NOMO-1 treated with DMSO at 0.1 percent for 48 hours (cell line): ENCODE measurements around the gene IMPA2.

ENCODE experiments used
- DNase-seq: peaks from one replicate; lab custom pipeline; 2025; ENCODE audit not compliant: unreplicated experiment; lab: John Stamatoyannopoulos, UW

The IMPA2 gene

DNA sequence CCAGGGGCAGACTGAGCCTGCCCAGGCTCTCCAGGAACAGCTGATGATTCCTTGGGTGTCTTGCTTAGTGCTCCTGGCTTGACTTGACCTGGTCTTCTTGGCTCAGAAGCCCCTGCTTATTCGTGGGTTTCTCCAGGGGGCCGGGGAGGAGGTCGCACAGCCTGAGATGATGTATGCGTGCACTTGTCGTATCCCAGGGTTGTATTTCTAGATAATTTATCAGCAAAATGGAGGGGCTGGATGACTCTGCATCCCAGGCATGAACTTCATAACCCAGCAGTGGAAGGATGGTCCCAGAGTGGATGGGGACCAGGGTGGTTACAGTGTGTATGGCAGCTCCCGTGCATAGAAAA, 25.2 kb downstream of the IMPA2 start:
- no peak for DNase-seq

DNA sequence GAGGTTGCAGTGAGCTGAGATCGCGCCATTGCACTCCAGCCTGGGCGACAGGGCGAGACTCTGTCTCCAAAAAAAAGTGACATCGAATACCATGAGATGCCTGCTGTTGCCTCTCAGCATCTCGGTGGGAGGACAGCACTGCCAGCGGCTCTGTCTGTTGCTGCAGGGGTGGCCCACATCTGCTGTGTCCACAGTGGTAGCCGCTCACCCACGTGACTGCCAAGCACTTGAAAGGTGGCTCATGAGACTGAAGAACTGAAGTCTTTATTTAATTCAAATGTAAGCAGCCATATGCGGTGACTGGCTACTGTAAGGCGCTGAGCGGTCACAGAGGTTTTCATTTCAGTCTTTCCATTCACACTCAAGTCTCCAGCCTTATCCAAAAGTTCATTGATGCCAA, 25.8 kb downstream of the IMPA2 start:
- no peak for DNase-seq

DNA sequence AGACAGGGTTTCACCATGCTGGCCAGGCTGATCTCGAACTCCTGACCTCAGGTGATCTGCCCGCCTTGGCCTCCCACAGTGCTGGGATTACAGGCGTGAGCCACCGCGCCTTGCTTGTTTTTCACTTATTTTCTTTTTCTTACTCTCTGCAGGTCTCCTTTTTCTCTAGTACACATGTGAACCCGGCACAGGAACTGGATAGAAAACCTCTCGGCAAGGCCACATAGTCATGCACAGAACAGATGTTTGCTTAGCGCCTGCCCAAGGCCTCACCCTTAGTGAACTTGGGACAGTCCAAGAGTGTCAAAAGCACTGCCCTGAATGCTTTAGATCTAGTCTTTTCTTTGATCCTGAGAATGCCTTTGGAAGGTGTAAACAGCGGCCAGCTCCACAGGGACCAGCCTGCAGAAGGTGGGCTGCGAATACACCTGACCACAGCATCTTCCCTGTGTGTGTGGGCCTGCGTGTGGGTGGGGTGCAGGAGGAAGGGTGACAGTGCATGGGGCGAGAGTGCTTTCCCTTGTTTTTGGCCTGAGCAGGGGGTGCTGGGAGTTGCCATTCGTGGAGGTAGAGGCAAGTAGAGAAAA, 27.0 kb downstream of the IMPA2 start:
- DNase-seq = no peak

DNA sequence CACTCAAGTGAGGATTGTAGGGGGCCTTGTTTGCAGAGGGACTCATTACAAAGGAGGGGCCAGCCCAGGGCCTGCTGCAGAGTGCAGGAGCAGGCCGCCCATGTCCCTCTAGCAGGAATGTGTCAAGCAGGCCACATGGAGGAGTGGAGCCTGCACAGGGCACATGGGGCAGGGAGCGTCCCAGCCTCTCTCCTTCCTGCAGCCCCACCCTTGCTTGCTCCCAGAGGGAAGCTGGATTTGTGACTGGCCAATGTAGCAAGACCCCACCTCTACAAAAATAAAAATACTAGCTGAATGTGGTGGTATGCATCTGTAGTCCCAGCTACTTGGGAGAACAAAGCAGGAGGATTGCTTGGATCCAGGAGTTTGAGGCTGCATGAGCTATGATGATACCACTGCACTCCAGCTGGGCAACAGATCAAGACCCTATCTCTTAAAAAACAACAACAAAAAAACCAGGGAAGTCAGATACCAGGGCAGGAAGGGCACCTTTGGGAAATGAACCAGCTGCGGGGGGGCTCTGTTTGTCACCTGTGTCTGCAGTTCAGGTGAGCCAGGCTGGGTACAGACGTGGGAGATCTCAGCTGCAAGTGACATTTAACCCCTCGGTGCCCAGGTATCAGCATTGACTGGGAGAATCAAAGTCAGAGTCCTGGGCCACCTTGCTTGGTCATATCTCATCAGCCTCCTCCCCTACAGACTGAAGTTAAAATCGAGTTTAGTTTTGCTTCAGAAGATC, 27.7 kb downstream of the IMPA2 start:
- DNase-seq = no peak

GRCh38 chr18:12009581-12010140, 28.4 kb downstream of the IMPA2 start:
- no peak for DNase-seq

DNA sequence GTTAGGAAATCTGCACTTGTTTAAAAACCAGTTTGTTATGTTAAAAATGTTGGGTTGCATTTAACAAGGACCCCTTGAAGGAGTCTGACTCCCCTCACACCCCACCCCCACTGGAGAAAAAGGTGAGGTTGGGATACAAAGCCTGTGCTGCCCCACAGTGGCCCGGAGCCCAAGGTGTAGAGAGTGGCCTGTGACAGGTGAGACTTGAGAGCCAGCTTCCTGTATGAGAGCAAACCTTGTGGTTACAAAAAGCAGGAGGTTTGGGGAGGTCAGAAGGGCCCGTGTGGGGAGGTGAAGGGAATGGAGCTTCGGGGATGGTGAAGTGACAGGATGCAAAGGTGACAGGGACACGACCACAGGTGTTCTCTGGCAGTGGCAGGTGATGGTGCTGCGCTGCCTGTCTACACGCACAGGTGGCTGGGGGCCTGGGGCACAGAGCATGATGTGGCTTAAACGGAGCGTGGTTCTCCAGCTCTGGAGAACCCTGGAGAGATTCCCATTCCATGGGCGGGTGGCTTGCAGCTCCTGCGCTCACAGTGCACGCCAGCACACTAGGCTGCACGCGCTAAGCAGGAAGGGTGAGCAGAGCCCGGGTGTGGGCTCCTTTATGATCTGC, 29.0 kb downstream of the IMPA2 start:
- DNase-seq = no peak

- no peak for DNase-seq
These were observed 30.1 kb downstream of the IMPA2 start for GRCh38 chr18:12011199-12011956.

DNA sequence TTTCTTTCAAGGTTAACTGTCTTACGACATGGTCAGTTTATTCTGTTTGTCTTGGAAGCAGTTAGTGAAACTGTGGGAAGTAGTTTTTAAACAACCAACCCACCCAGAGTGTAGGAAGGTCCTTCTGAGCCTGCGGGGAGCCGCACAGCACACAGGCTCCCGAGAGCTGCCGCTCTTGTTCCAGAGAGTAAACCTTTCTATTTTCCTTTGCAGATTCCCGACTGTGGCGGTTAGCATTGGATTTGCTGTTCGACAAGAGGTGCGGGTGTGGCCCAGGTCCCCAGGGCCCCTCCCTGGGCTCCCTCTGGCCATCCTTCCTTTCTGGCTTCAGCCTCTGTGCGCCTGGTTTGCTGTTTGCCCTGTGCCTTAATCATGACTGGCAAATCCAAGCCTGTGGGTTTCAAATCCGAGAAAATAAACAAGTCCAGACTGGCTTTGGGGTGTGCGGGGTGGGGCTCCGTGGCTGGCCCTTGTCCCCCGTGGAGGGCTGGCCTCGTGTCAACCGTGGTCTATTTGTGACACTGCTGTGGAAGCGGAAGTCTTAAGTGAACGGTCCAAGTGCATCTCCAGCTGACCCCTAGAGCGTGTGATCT, 30.7 kb downstream of the IMPA2 start:
- no peak for DNase-seq

DNA sequence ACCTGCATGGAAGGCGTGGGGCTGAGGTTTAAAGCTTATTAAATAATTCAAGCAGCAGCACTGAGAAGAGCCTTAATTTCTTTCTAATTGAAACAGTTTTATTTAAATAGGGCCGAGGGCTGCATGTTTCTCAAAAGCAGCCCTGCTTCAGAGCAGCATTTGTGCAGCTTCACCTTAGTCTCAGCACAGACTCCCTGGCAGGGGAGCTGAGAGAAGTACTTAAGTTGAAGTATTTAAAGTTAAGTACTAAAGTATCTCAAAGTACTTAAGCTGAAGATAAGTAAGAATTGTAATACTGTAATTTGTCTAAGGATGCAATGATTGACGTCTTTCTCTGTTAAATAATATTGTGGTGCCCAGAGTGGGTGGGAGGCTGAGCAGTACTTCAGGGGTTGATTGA, 31.4 kb downstream of the IMPA2 start:
- DNase-seq = no peak

GRCh38 chr18:12013186-12013916, 32.0 kb downstream of the IMPA2 start:
- DNase-seq = no peak

DNA sequence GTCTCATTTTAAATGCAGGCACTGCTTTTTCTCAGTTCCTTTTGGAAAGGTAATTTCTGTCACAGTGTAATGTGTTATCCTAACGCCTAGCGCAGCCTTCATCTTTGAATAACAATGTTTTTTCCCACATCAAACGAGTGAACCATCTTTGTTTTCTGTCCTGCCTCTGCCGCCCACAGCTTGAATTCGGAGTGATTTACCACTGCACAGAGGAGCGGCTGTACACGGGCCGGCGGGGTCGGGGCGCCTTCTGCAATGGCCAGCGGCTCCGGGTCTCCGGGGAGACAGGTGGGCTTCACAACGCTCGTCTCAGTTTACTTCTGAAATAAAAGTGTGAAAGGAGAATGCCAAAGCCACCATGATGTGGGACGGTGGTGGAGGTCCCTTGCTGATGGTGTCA, 32.8 kb downstream of the IMPA2 start:
- DNase-seq = no peak

DNA sequence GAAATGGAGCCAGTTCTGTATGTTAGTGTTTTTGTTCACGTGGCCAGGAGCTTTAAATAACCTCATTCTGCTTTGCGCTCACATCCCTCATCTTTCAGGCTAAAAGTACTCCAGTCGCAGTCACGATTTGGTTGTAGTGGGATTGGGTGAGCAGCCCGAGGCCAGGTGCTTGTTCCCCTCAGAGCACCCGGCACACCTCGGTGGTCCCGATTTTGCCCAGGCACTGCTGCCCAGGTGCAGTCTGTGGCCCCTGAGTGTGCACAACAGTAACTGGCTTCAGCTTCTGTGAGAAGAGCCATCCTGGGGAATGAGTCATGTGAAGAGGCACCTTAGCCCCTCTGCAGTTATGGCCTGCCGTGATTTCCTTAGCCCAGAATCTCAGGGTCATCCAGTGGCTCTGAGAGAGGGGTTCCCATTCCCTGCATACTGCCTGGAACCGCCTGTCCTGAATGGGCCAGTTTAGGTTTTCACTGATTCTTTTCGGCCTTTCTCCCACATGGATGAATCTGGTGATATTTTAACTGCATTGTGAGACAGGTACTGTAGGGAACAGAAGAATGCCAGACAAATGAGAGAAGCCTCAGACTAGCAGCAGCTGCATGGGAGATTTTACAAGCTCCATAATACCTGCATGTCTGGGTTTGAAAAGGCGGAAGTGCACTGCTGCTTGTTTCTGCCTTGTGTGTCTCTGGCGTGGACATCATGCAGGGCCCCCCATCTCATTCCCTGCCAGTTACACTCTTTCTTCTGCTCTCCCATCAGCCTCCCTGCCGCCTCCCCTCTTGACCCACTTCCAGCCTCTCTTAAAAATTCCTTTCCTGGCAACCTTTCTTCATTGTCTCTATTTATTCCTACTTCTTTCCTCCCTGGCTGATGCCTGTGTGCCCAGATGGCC, 33.5 kb downstream of the IMPA2 start:
- DNase-seq = no peak

DNA sequence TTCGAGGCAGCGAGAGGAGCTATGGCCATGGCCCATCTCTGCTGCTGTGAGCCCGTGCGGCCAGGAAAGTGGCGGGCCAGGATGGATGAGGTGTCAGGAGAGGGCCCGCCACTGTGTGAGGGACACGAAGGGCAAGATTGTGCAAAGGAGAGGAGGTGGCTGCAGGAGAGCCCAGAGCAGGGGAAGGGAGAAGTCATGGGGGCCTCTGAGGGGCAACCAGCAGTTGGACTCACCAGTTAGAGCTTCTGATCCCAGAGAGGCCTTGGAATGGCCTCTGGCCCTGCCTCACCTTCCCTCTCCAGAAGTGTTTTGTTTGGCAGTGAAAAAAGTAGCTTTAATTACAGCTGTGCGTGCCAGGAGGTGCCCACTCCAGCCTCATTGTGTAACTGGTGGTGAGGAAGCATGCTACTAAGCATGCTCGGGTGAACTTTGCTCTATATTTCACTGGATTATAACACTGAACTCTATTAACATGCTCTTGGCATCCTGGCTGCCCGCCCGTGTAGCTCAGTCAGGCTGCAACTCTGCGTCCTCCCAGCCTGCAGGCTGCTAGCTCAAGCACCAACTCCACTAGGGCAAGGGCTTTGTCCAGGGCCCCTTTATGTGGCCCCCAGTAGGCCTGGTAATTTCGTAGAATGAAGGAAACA, 34.2 kb downstream of the IMPA2 start:
- peak; percentile 57 for DNase-seq

- DNase-seq = no peak
These were observed 35.8 kb downstream of the IMPA2 start for GRCh38 chr18:12017081-12017480.

GRCh38 chr18:12018861-12019260, 37.6 kb downstream of the IMPA2 start:
- no peak for DNase-seq

- no peak for DNase-seq
These were observed 39.8 kb downstream of the IMPA2 start for GRCh38 chr18:12021077-12021476.

DNA sequence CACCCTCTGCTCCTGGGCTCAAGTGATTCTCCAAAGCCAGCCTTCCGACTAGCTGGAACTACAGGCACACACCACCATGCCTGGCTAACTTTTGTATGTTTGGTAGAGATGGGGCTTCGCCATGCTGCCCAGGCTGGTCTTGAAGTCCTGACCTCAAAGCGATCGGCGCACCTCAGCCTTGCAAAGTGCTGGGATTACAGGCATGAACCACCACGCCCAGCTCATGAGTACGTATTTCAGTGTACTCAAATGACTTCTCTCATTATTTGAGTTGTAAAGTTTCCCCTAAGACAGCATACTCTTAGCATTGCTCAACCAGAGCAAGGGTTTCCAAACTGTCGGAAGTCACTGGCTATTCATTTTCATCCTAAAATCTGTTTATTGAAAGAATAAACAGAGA, 40.3 kb downstream of the IMPA2 start:
- DNase-seq = no peak

DNA sequence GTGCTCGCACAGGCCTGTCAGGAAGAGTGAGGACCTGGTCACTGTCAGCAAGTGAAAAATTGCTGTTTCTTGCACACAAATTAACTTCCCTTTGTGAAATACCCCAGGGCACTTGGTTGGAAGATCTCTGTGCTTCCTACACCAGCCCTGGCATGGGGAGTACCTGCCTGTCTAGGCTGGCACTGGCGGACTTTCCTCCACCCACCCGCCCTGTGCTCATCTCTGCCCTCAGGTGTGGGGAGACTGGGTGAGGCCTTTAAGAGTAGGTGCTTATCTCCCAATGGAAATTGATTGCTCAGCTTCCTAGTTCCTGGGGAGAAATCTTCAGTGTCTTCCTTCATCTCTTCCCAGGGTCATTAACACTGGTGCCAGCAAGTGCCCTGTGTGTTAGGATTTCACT, 42.1 kb downstream of the IMPA2 start:
- DNase-seq = no peak

- no peak for DNase-seq
These were observed 45.3 kb downstream of the IMPA2 start for GRCh38 chr18:12026562-12026961.
